Measurements from ENCODE around the gene DPP10.

DNA sequence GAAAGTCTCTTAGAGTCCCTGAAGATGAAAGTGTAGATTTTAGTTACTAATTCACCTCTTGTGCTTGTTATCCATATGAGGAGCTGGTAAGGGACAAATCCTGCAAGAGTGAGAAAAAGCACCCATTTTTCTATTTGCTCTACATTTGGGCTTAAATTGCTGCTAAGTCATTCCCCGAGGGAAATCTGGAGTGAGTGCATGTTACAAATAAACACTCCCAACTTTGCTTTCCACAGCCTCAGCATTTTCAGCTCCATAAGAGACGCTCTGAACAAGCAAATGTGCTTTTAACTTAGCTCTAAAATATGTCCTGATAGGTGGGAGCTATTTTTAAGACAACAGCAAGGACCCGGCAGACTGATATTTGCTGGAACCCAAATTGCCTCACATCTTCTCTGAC, 126.7 kb downstream of the DPP10 start:
- TF ChIP-seq, protein P1, sequence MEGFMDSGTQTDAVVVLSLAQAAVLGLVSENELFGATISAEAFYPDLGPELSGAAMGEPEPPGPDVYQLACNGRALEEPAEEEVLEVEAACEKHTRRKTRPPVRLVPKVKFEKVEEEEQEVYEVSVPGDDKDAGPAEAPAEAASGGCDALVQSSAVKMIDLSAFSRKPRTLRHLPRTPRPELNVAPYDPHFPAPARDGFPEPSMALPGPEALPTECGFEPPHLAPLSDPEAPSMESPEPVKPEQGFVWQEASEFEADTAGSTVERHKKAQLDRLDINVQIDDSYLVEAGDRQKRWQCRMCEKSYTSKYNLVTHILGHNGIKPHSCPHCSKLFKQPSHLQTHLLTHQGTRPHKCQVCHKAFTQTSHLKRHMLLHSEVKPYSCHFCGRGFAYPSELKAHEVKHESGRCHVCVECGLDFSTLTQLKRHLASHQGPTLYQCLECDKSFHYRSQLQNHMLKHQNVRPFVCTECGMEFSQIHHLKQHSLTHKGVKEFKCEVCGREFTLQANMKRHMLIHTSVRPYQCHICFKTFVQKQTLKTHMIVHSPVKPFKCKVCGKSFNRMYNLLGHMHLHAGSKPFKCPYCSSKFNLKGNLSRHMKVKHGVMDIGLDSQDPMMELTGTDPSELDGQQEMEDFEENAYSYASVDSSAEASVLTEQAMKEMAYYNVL (CRISPR knock-in tag; IDR thresholded peaks at IDR 0.05; ENCODE audit: borderline replicate concordance): no peak
- TF ChIP-seq, protein P2, sequence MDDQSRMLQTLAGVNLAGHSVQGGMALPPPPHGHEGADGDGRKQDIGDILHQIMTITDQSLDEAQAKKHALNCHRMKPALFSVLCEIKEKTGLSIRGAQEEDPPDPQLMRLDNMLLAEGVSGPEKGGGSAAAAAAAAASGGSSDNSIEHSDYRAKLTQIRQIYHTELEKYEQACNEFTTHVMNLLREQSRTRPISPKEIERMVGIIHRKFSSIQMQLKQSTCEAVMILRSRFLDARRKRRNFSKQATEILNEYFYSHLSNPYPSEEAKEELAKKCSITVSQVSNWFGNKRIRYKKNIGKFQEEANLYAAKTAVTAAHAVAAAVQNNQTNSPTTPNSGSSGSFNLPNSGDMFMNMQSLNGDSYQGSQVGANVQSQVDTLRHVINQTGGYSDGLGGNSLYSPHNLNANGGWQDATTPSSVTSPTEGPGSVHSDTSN (CRISPR knock-in tag; IDR thresholded peaks at IDR 0.05; ENCODE audit: borderline replicate concordance): no peak
- TF ChIP-seq ELF3 (CRISPR knock-in tag; IDR thresholded peaks at IDR 0.05) (no peak), ZC3H13 (CRISPR knock-in tag; IDR thresholded peaks at IDR 0.05) (no peak), NR1H2 (CRISPR knock-in tag; IDR thresholded peaks at IDR 0.05; ENCODE audit: borderline replicate concordance, low read depth) (no peak), ZNF766 (CRISPR knock-in tag; IDR thresholded peaks at IDR 0.05; ENCODE audit: borderline replicate concordance) (no peak), ZNF501 (CRISPR knock-in tag; IDR thresholded peaks at IDR 0.05) (no peak), ZBTB20 (CRISPR knock-in tag; IDR thresholded peaks at IDR 0.05; ENCODE audit: borderline replicate concordance, low read depth) (no peak), KAT8 (CRISPR knock-in tag; IDR thresholded peaks at IDR 0.05) (no peak)

Measured in HepG2 (cell line).